HG03460 (cell line): ENCODE data around the gene NBEAL1.
"Not testable (repeated sequence)": the region's sequence is repeated elsewhere in the genome, so short reads cannot be mapped to it uniquely, and the experiment has no call there.

Source experiments
- ATAC-seq: cut with Tn5 transposase; IDR thresholded peaks from one replicate; pipeline ENCODE4 v1.9.1; 2021; ENCODE audit not compliant: unreplicated experiment

The NBEAL1 gene

GRCh38 chr2:203038586-203038985 lies 23.9 kb downstream of the NBEAL1 start:
- ATAC-seq, result no peak

GRCh38 chr2:203039211-203039610 lies 24.5 kb downstream of the NBEAL1 start:
- ATAC-seq, result not testable (repeated sequence)

- ATAC-seq, result no peak
Observed at GRCh38 chr2:203040966-203041521, 26.4 kb downstream of the NBEAL1 start.

- ATAC-seq, result no peak
Observed at GRCh38 chr2:203042178-203042577, 27.5 kb downstream of the NBEAL1 start.

- ATAC-seq, result no peak
Observed at GRCh38 chr2:203043226-203043625, 28.6 kb downstream of the NBEAL1 start.

GRCh38 chr2:203045867-203046266 lies 31.2 kb downstream of the NBEAL1 start:
- ATAC-seq, result no peak

- no peak for ATAC-seq
Observed at GRCh38 chr2:203052539-203052938, 37.9 kb downstream of the NBEAL1 start.

GRCh38 chr2:203059567-203060240 lies 45.0 kb downstream of the NBEAL1 start:
- ATAC-seq, result no peak

GRCh38 chr2:203061346-203061745 lies 46.7 kb downstream of the NBEAL1 start:
- no peak for ATAC-seq

GRCh38 chr2:203062126-203062525 lies 47.5 kb downstream of the NBEAL1 start:
- no peak for ATAC-seq

- not testable (repeated sequence) for ATAC-seq
Observed at GRCh38 chr2:203066519-203067091, 51.9 kb downstream of the NBEAL1 start.

GRCh38 chr2:203070701-203071100 lies 56.0 kb downstream of the NBEAL1 start:
- no peak for ATAC-seq

GRCh38 chr2:203071148-203071547 lies 56.5 kb downstream of the NBEAL1 start:
- no peak for ATAC-seq

- no peak for ATAC-seq
Observed at GRCh38 chr2:203072371-203072770, 57.7 kb downstream of the NBEAL1 start.

GRCh38 chr2:203077451-203077850 lies 62.8 kb downstream of the NBEAL1 start:
- ATAC-seq, result no peak

- no peak for ATAC-seq
Observed at GRCh38 chr2:203080447-203081045, 65.9 kb downstream of the NBEAL1 start.

- no peak for ATAC-seq
Observed at GRCh38 chr2:203083328-203083727, 68.7 kb downstream of the NBEAL1 start.

GRCh38 chr2:203086381-203086780 lies 71.7 kb downstream of the NBEAL1 start:
- not testable (repeated sequence) for ATAC-seq

GRCh38 chr2:203090721-203091120 lies 76.0 kb downstream of the NBEAL1 start:
- ATAC-seq, result not testable (repeated sequence)

- no peak for ATAC-seq
Observed at GRCh38 chr2:203097735-203098134, 83.1 kb downstream of the NBEAL1 start.

- ATAC-seq, result not testable (repeated sequence)
Observed at GRCh38 chr2:203102357-203102756, 87.7 kb downstream of the NBEAL1 start.

- no peak for ATAC-seq
Observed at GRCh38 chr2:203104273-203104672, 89.6 kb downstream of the NBEAL1 start.
